GM12878 (cell line): ENCODE results near the gene C15orf40. TPM values are rescaled to one million over a fixed set of nuclear protein-coding genes. Genes with fewer than 3 reads are reported as not detected.

Experiments used
- ATAC-seq: fragments of 200-7000 bp; cut with Tn5 transposase; 3 replicates; pipeline ENCODE4 v1.9.1; 2020; ENCODE audit warnings: mild to moderate bottlenecking, moderate library complexity
- BruUV-seq: library from RNA; stranded (reverse); fragments of 400-500 nt; replicated peaks from 2 replicates; lab custom pipeline; 2021; lab: Mats Ljungman, UMichigan
- CTCF ChIA-PET: fragments of 300-600 bp; sonication (Branson Sonifier 250); formaldehyde crosslinking; extraction: SDS; loops from one replicate; lab custom pipeline; 2021; ENCODE audit warnings: inconsistent platforms; lab: Yijun Ruan, JAX
- POLR2A ChIA-PET: fragments of 350-600 bp; formaldehyde crosslinking; extraction: SDS; loops from one replicate; lab custom pipeline; 2021; ENCODE audit warnings: inconsistent platforms; lab: Charles Lee
- RAD21 ChIA-PET: fragments of 300-600 bp; sonication (Branson Sonifier 250); formaldehyde crosslinking; loops from one replicate; lab custom pipeline; 2023; ENCODE audit warnings: antibody characterized with exemption; ENCODE audit not compliant: unreplicated experiment; lab: Charles Lee
- SMC1A ChIA-PET: fragments of 300-600 bp; sonication (Branson Sonifier 250); formaldehyde crosslinking; loops from one replicate; lab custom pipeline; 2023; ENCODE audit not compliant: unreplicated experiment, uncharacterized antibody; lab: Charles Lee
- DNase-seq: peaks from one replicate; pipeline ENCODE4 v3.0.0-alpha.2; 2011; ENCODE audit warnings: low read depth, low spot score
- FAIRE-seq: peaks from 3 replicates; lab custom pipeline; 2011; peaks lifted over from hg19 to GRCh38; lab: Jason Lieb, UNC
- H2AFZ ChIP-seq: 2 replicates; pipeline ENCODE4 v1.6.0; 2011; ENCODE audit warnings: low read depth, low read length, control low read depth; ENCODE audit not compliant: control insufficient read depth
- H3K27ac ChIP-seq: 2 replicates; pipeline ENCODE4 v1.5.1; 2011; ENCODE audit warnings: control low read depth; ENCODE audit not compliant: control insufficient read depth, insufficient read depth
- H3K27me3 ChIP-seq, 2 experiments: replicated peaks in 1 of 2; 2 replicates each; pipeline versions ENCODE4 v1.6.0 to v1.6.1; 2011; ENCODE audit warnings: low read length in 1 of 2; ENCODE audit not compliant: control insufficient read depth in 2 of 2, insufficient read depth in 2 of 2
- H3K36me3 ChIP-seq, 2 experiments: 2 replicates each; pipeline ENCODE4 v1.5.1; 2011; ENCODE audit warnings: low read length in 1 of 2; ENCODE audit not compliant: control insufficient read depth in 2 of 2, insufficient read depth in 2 of 2
- H3K4me1 ChIP-seq: 2 replicates; pipeline ENCODE4 v1.6.1; 2011; ENCODE audit warnings: mild to moderate bottlenecking, low read length, moderate library complexity, mixed read lengths; ENCODE audit not compliant: control insufficient read depth, insufficient read depth
- H3K4me2 ChIP-seq: 2 replicates; pipeline ENCODE4 v1.6.0; 2011; ENCODE audit warnings: control low read depth; ENCODE audit not compliant: control insufficient read depth, insufficient read depth
- H3K4me3 ChIP-seq: fragments of 200-600 bp; sonication (generic); 2 replicates; pipeline ENCODE4 v1.5.1; 2016
- H3K79me2 ChIP-seq: 2 replicates; pipeline ENCODE4 v1.6.0; 2011; ENCODE audit warnings: low read length; ENCODE audit not compliant: control insufficient read depth, insufficient read depth
- H3K9ac ChIP-seq: 2 replicates; pipeline ENCODE4 v1.8.0; 2011; ENCODE audit warnings: low read length, control low read depth, mixed read lengths; ENCODE audit not compliant: control insufficient read depth, insufficient read depth
- H3K9me3 ChIP-seq: replicated peaks from 3 replicates; pipeline ENCODE4 v1.5.1; 2011; ENCODE audit warnings: mild to moderate bottlenecking, low read length; ENCODE audit not compliant: control insufficient read depth, insufficient read depth
- H4K20me1 ChIP-seq: 2 replicates; pipeline ENCODE4 v1.6.0; 2011; ENCODE audit not compliant: control insufficient read depth, insufficient read depth
- CREM ChIP-seq: IDR thresholded peaks from 2 replicates; pipeline ENCODE4 v1.6.1; 2014; ENCODE audit warnings: antibody characterized with exemption, low read depth
- IKZF2 ChIP-seq, 2 experiments: fragments of 450-650 bp; IDR thresholded peaks; 2 replicates each; pipeline ENCODE4 v1.6.1; 2017; ENCODE audit warnings: mild to moderate bottlenecking in 2 of 2, moderate library complexity in 2 of 2
- NFXL1 ChIP-seq: fragments of 450-650 bp; IDR thresholded peaks from 2 replicates; pipeline ENCODE4 v1.6.1; 2017; ENCODE audit warnings: antibody characterized with exemption, mild to moderate bottlenecking, borderline replicate concordance
- NFYA ChIP-seq: IDR thresholded peaks from 2 replicates; pipeline ENCODE4 v1.6.1; 2011; ENCODE audit warnings: low read depth, mild to moderate bottlenecking, low read length, improper control_type of control experiment, borderline replicate concordance
- RAD51 ChIP-seq: fragments of 450-650 bp; IDR thresholded peaks from 2 replicates; pipeline ENCODE4 v1.6.1; 2016; ENCODE audit warnings: moderate library complexity, mild to moderate bottlenecking, inconsistent platforms
- RFX5 ChIP-seq: IDR thresholded peaks from 2 replicates; pipeline ENCODE4 v1.6.1; 2011; ENCODE audit warnings: low read depth, low read length, improper control_type of control experiment
- SIN3A ChIP-seq: IDR thresholded peaks from 2 replicates; pipeline ENCODE4 v1.6.1; 2012; ENCODE audit warnings: low read depth, low read length, improper control_type of control experiment
- SMAD5 ChIP-seq: IDR thresholded peaks from 2 replicates; pipeline ENCODE4 v1.6.1; 2016; ENCODE audit warnings: antibody characterized with exemption, low read depth
- SREBF1 ChIP-seq: IDR thresholded peaks from 2 replicates; pipeline ENCODE4 v1.6.1; 2012; ENCODE audit warnings: mild to moderate bottlenecking, low read length
- STAT3 ChIP-seq: IDR thresholded peaks from 2 replicates; pipeline ENCODE4 v1.6.1; 2011; ENCODE audit warnings: low read depth, low read length, improper control_type of control experiment
- SUPT20H ChIP-seq: IDR thresholded peaks from 2 replicates; pipeline ENCODE4 v1.6.1; 2011; ENCODE audit warnings: low read depth, mild to moderate bottlenecking, low read length, moderate library complexity, borderline replicate concordance; ENCODE audit not compliant: control insufficient read depth
- TAF1 ChIP-seq: IDR thresholded peaks from 2 replicates; pipeline ENCODE4 v1.6.1; 2011; ENCODE audit warnings: mild to moderate bottlenecking, low read depth, low read length, borderline replicate concordance
- TCF12 ChIP-seq: IDR thresholded peaks from 2 replicates; pipeline ENCODE4 v1.6.1; 2011; ENCODE audit warnings: low read depth, mild to moderate bottlenecking, low read length
- WGBS: methylation state at CpG from one replicate; pipeline ENCODE4 v1.1.6; 2016; ENCODE audit warnings: low lambda C conversion rate; ENCODE audit not compliant: insufficient replicate concordance, insufficient coverage; ENCODE audit errors: missing lambda C conversion rate; 5-methylcytosine and 5-hydroxymethylcytosine counted together
- in situ Hi-C: fragments of 300-500 bp; cut with MboI; formaldehyde crosslinking; loops from 9 replicates; pipeline ENCODE4 v1.14.3; 2018; ENCODE audit warnings: mixed read lengths
- intact Hi-C: fragments of 100-400 bp; cut with micrococcal nuclease; formaldehyde crosslinking; loops from one replicate; pipeline ENCODE4 v1.14.2; 2022; ENCODE audit not compliant: unreplicated experiment
- polyA plus RNA-seq, 11 experiments: library from polyadenylated mRNA; depleted of rRNA in 4 of 11; unstranded in 6 of 11; stranded (reverse) in 5 of 11; fragments of >200 nt; fragmentation: Nextera tagmentation in 4 of 11; fragmentation: Illumina TruSeq in 1 of 11; extraction: Ambion mirVana in 4 of 11; extraction: Trizol in 1 of 11; gene quantifications; 1 replicate in 1 of 11; 2 replicates in 10 of 11; pipeline versions ENCODE4 v1.2.1 to v1.2.3, GENCODE V29; 2011 to 2016; ENCODE audit warnings: inconsistent platforms in 2 of 11, missing spikeins in 2 of 11, low read depth in 1 of 11
- total RNA-seq, 4 experiments: library from RNA; depleted of rRNA in 3 of 4; stranded (reverse); fragments of >200 nt in 3 of 4; fragmentation: Illumina TruSeq in 1 of 4; extraction: Trizol in 1 of 4; gene quantifications; 2 replicates each; pipeline versions ENCODE4 v1.2.1 to v1.2.3, GENCODE V29; 2013 to 2021
- TF ChIP-seq, protein P1 (sequence below): fragments of 450-650 bp; IDR thresholded peaks from 2 replicates; pipeline ENCODE4 v1.6.1; 2017; ENCODE audit warnings: mild to moderate bottlenecking, low read depth, inconsistent platforms; ENCODE audit not compliant: poor library complexity, severe bottlenecking
- TF ChIP-seq, protein P2 (sequence below): fragments of 150-350 bp; IDR thresholded peaks from 2 replicates; pipeline ENCODE4 v1.6.1; 2016; ENCODE audit warnings: low read depth, low read length
- TF ChIP-seq, protein P3 (sequence below): IDR thresholded peaks from 2 replicates; pipeline ENCODE4 v1.6.1; 2012; ENCODE audit warnings: low read depth, low read length, improper control_type of control experiment
- TF ChIP-seq, protein P4 (sequence below): IDR thresholded peaks from 2 replicates; pipeline ENCODE4 v1.6.1; 2012; ENCODE audit warnings: low read depth, low read length, improper control_type of control experiment
- TF ChIP-seq, protein P5 (sequence below): fragments of 450-650 bp; IDR thresholded peaks from 2 replicates; pipeline ENCODE4 v1.6.1; 2016; ENCODE audit warnings: mild to moderate bottlenecking

Gene C15orf40
- total and polyA plus RNA-seq, 10 of the 15 experiments (the other 5 are each of a cell fraction or from before 2014, with no cell fraction given): 21.3 to 70.0 (median 31.8) TPM

DNA sequence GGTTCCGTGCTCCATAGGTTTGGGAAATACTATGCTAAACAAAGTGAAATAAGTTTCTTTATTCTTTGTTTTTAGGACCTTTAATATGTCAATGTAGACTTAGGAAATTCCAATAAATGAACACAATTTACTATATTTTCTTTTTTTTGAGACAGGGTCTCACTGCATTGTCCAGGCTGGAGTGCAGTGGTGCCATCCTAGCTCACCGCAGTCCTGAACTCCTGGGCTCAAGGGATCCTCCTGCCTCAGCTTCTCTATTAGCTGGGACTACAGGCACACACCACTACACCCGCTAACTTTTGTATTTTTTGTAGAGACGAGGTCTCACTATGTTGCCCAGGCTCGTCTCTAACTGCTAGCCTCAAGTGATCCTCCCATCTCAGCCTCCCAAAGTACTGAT, 46.5 kb downstream of the C15orf40 start:
- ChIA-PET SMC1A (no interaction called here), RAD21 (no interaction called here), POLR2A (no interaction called here), CTCF (no interaction called here)
- no peaks in the 10 kb centered on the region; the same call in 1 of the 2 replicates for H4K20me1 ChIP-seq
- 95% methylated on average over 5 of the region's 5 CpGs for whole genome bisulfite sequencing
- H3K27me3 ChIP-seq: peaks cover 0 to 1% of the 10 kb centered on the region in 2 experiments; a peak in 2 of 4 replicates
- no peak for TF ChIP-seq NFXL1
- TF ChIP-seq SMAD5: no peak
- no peak for TF ChIP-seq SIN3A
- no peak for TF ChIP-seq TAF1
- TF ChIP-seq STAT3: no peak
- TF ChIP-seq, protein P1, sequence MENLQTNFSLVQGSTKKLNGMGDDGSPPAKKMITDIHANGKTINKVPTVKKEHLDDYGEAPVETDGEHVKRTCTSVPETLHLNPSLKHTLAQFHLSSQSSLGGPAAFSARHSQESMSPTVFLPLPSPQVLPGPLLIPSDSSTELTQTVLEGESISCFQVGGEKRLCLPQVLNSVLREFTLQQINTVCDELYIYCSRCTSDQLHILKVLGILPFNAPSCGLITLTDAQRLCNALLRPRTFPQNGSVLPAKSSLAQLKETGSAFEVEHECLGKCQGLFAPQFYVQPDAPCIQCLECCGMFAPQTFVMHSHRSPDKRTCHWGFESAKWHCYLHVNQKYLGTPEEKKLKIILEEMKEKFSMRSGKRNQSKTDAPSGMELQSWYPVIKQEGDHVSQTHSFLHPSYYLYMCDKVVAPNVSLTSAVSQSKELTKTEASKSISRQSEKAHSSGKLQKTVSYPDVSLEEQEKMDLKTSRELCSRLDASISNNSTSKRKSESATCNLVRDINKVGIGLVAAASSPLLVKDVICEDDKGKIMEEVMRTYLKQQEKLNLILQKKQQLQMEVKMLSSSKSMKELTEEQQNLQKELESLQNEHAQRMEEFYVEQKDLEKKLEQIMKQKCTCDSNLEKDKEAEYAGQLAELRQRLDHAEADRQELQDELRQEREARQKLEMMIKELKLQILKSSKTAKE: no peak
- no peak for TF ChIP-seq TCF12
- TF ChIP-seq NFYA: no peak
- no peak for TF ChIP-seq SUPT20H
- TF ChIP-seq, protein P2, sequence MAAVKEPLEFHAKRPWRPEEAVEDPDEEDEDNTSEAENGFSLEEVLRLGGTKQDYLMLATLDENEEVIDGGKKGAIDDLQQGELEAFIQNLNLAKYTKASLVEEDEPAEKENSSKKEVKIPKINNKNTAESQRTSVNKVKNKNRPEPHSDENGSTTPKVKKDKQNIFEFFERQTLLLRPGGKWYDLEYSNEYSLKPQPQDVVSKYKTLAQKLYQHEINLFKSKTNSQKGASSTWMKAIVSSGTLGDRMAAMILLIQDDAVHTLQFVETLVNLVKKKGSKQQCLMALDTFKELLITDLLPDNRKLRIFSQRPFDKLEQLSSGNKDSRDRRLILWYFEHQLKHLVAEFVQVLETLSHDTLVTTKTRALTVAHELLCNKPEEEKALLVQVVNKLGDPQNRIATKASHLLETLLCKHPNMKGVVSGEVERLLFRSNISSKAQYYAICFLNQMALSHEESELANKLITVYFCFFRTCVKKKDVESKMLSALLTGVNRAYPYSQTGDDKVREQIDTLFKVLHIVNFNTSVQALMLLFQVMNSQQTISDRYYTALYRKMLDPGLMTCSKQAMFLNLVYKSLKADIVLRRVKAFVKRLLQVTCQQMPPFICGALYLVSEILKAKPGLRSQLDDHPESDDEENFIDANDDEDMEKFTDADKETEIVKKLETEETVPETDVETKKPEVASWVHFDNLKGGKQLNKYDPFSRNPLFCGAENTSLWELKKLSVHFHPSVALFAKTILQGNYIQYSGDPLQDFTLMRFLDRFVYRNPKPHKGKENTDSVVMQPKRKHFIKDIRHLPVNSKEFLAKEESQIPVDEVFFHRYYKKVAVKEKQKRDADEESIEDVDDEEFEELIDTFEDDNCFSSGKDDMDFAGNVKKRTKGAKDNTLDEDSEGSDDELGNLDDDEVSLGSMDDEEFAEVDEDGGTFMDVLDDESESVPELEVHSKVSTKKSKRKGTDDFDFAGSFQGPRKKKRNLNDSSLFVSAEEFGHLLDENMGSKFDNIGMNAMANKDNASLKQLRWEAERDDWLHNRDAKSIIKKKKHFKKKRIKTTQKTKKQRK: no peak
- no peak for TF ChIP-seq IKZF2 (IDR thresholded peaks at IDR 0.05)
- TF ChIP-seq CREM: no peak
- TF ChIP-seq RAD51: no peak
- TF ChIP-seq RFX5: no peak
- TF ChIP-seq SREBF1: no peak
- TF ChIP-seq, protein P3, sequence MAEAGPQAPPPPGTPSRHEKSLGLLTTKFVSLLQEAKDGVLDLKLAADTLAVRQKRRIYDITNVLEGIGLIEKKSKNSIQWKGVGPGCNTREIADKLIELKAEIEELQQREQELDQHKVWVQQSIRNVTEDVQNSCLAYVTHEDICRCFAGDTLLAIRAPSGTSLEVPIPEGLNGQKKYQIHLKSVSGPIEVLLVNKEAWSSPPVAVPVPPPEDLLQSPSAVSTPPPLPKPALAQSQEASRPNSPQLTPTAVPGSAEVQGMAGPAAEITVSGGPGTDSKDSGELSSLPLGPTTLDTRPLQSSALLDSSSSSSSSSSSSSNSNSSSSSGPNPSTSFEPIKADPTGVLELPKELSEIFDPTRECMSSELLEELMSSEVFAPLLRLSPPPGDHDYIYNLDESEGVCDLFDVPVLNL: no peak
- TF ChIP-seq, protein P4, sequence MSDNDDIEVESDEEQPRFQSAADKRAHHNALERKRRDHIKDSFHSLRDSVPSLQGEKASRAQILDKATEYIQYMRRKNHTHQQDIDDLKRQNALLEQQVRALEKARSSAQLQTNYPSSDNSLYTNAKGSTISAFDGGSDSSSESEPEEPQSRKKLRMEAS: no peak
- TF ChIP-seq, protein P5, sequence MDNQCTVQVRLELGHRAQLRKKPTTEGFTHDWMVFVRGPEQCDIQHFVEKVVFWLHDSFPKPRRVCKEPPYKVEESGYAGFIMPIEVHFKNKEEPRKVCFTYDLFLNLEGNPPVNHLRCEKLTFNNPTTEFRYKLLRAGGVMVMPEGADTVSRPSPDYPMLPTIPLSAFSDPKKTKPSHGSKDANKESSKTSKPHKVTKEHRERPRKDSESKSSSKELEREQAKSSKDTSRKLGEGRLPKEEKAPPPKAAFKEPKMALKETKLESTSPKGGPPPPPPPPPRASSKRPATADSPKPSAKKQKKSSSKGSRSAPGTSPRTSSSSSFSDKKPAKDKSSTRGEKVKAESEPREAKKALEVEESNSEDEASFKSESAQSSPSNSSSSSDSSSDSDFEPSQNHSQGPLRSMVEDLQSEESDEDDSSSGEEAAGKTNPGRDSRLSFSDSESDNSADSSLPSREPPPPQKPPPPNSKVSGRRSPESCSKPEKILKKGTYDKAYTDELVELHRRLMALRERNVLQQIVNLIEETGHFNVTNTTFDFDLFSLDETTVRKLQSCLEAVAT: no peak
- in situ Hi-C loops: no loop called here
- H3K4me1 ChIP-seq: peaks cover 13% of the 10 kb centered on the region
- H3K79me2 ChIP-seq: no peaks in the 10 kb centered on the region
- FAIRE-seq (no peak), ATAC-seq (no peak), DNase-seq (no peak)
- no peak overlapping the region for H3K27ac ChIP-seq
- no peak overlapping the region for H3K4me3 ChIP-seq
- no peaks in the 10 kb centered on the region for H3K36me3 ChIP-seq
- BruUV-seq: no TSS peak
- H3K9me3 ChIP-seq: no peaks in the 10 kb centered on the region
- H3K9ac ChIP-seq: no peak overlapping the region
- intact Hi-C loops: no loop called here
- no peak overlapping the region for H3K4me2 ChIP-seq
- H2AFZ ChIP-seq: no peak overlapping the region
